ENCODE data around the gene KIF21A. TPM values are rescaled to one million over a fixed set of nuclear protein-coding genes. Genes with fewer than 3 reads are reported as not detected.

The KIF21A gene
- total RNA-seq, 1 donor, result 4.3 TPM

DNA sequence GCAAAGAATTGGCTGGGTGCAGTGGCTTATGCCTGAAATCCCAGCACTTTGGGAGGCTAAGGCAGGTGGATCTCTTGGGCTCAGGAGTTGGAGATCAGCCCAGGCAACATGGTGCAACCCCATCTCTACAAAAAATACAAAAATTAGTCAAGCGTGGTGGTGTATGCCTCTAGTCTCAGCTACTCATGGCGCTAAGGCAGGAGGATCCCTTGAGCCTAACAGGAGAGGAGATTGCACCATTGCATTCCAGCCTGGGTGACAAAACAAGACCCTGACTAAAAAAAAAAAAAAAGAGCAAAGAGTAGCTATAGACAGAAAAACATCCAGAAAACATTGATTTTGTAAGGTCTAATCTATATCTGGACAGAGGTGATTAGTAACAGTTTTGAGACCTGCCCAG lies 25.0 kb downstream of the KIF21A start:
- TF ChIP-seq, protein P1, sequence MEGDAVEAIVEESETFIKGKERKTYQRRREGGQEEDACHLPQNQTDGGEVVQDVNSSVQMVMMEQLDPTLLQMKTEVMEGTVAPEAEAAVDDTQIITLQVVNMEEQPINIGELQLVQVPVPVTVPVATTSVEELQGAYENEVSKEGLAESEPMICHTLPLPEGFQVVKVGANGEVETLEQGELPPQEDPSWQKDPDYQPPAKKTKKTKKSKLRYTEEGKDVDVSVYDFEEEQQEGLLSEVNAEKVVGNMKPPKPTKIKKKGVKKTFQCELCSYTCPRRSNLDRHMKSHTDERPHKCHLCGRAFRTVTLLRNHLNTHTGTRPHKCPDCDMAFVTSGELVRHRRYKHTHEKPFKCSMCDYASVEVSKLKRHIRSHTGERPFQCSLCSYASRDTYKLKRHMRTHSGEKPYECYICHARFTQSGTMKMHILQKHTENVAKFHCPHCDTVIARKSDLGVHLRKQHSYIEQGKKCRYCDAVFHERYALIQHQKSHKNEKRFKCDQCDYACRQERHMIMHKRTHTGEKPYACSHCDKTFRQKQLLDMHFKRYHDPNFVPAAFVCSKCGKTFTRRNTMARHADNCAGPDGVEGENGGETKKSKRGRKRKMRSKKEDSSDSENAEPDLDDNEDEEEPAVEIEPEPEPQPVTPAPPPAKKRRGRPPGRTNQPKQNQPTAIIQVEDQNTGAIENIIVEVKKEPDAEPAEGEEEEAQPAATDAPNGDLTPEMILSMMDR (IDR thresholded peaks at IDR 0.05; ENCODE audit: extremely low read depth, low read depth, low read length), result no peak
- Histone ChIP-seq H3K27ac (ENCODE audit: low read depth, low read length) (no peak overlapping the region), H3K79me2 (ENCODE audit: insufficient read depth, low read length) (no peaks in the 10 kb centered on the region), H3K9me3 (ENCODE audit: low read depth, low read length) (no peaks in the 10 kb centered on the region), H4K20me1 (ENCODE audit: insufficient read depth, low read length) (no peaks in the 10 kb centered on the region), H3K4me3 (ENCODE audit: insufficient read depth, low read length) (no peak overlapping the region), H3K4me1 (ENCODE audit: insufficient read depth, low read length) (no peaks in the 10 kb centered on the region), H3K27me3 (ENCODE audit: insufficient read depth, low read length) (no peaks in the 10 kb centered on the region), H2AFZ (ENCODE audit: low read length) (no peak overlapping the region), H3K36me3 (ENCODE audit: insufficient read depth, low read length) (no peaks in the 10 kb centered on the region), H3K4me2 (ENCODE audit: insufficient read depth, low read length) (no peak overlapping the region)
- no peak for DNase-seq (ENCODE audit: insufficient read length, low spot score, missing footprints)

DNA sequence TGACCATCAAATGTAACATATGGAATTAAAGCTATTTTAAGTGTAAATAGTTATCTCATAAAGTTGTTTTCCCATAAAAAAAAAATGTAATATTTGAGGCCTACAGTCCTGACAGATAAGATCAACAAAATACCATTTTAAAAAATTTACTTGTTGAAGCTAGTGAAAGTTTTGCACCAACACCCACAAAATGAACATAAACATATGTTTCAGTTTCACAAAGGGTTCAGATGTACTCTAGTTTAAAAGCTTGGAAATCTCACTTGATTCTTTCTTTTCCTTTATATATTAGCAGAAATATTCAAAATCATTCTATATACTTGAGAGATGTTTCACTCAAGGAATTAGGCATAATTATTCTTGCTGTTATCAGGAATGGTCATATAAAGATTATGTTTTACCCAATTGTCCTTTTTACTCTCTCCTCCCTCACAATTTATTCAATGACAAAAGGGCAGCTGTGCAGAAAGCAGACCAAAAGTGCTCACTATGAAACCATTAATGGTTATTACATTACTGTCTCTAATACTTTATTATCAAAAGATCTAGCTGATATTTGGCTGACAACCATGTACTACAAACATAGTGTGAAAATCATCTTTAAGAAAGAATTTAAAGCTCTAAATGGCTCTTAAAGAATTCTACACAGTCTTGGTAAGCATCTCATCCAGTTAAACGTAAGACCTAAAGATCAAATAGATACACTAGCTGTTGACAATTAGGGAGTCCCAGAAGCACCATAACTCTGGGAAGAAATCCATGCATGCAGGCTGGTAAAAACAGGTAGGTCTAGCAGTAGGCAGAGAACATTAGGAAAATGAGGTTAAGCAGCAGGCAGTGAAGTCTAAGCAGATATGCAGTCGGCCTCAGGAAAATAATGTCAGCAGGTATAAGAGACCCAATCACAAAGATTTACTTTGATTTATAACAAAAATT lies 28.8 kb downstream of the KIF21A start:
- no peaks in the 10 kb centered on the region for H3K27me3 ChIP-seq (ENCODE audit: insufficient read depth, low read length)
- H3K36me3 ChIP-seq (ENCODE audit: insufficient read depth, low read length), result no peaks in the 10 kb centered on the region
- H3K79me2 ChIP-seq (ENCODE audit: insufficient read depth, low read length), result no peaks in the 10 kb centered on the region
- H3K4me2 ChIP-seq (ENCODE audit: insufficient read depth, low read length), result no peak overlapping the region
- no peak for DNase-seq (ENCODE audit: insufficient read length, low spot score, missing footprints)
- no peaks in the 10 kb centered on the region for H4K20me1 ChIP-seq (ENCODE audit: insufficient read depth, low read length)
- no peaks in the 10 kb centered on the region for H3K9me3 ChIP-seq (ENCODE audit: low read depth, low read length)
- TF ChIP-seq, protein P1 (IDR thresholded peaks at IDR 0.05; ENCODE audit: extremely low read depth, low read depth, low read length), result no peak
- no peak overlapping the region for H3K27ac ChIP-seq (ENCODE audit: low read depth, low read length)
- no peak overlapping the region for H2AFZ ChIP-seq (ENCODE audit: low read length)
- H3K4me1 ChIP-seq (ENCODE audit: insufficient read depth, low read length), result no peaks in the 10 kb centered on the region
- H3K4me3 ChIP-seq (ENCODE audit: insufficient read depth, low read length), result no peak overlapping the region

DNA sequence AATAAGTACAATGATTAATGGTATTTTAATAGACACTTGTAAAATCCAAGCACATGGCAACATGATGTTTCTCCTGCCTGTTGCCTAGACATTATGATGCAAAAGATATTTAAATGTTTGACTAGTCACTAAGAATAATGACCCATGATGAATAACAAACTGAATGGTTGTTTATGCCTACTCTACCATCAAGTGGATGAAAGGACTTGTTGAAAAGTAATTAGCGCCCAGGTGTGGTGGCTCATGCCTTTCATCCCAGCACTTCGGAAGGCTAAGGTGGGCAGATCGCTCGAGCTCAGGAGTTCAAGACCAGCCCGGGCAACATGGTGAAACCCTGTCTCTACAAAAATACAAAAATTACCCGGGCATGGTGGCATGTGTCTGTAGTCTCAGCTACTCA lies 30.7 kb downstream of the KIF21A start:
- Histone ChIP-seq H3K79me2 (ENCODE audit: insufficient read depth, low read length) (no peaks in the 10 kb centered on the region), H3K27ac (ENCODE audit: low read depth, low read length) (no peak overlapping the region), H3K4me3 (ENCODE audit: insufficient read depth, low read length) (no peak overlapping the region)

DNA sequence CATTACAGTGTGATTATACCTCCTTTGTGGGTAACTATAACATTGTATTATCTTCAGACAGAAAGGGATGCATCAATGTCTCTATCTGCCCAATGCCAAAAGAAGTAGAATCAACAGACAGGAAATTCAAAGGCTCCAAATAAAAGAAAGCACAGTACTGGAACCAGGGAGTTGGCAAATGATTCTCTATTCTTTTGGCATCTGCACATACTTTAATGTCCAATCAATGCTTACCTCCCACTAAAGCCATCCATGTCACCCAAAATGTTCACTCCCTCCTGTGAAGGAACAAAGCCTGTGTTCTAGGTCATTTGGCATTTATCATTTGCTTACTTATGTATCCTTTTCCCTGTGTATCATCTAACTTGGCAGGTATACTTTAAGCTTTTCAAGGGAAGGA lies 36.7 kb downstream of the KIF21A start:
- TF ChIP-seq, protein P1 (IDR thresholded peaks at IDR 0.05; ENCODE audit: extremely low read depth, low read depth, low read length), result no peak
- Histone ChIP-seq H3K4me2 (ENCODE audit: insufficient read depth, low read length) (no peak overlapping the region), H3K9me3 (ENCODE audit: low read depth, low read length) (no peaks in the 10 kb centered on the region), H3K36me3 (ENCODE audit: insufficient read depth, low read length) (no peaks in the 10 kb centered on the region), H4K20me1 (ENCODE audit: insufficient read depth, low read length) (no peaks in the 10 kb centered on the region), H3K27me3 (ENCODE audit: insufficient read depth, low read length) (no peaks in the 10 kb centered on the region), H3K27ac (ENCODE audit: low read depth, low read length) (no peak overlapping the region), H3K4me3 (ENCODE audit: insufficient read depth, low read length) (no peak overlapping the region), H3K79me2 (ENCODE audit: insufficient read depth, low read length) (no peaks in the 10 kb centered on the region), H3K4me1 (ENCODE audit: insufficient read depth, low read length) (no peaks in the 10 kb centered on the region), H2AFZ (ENCODE audit: low read length) (no peak overlapping the region)
- no peak for DNase-seq (ENCODE audit: insufficient read length, low spot score, missing footprints)

More for the DNA sequence above, 30.7 kb downstream of the KIF21A start:
- Histone ChIP-seq H3K27me3 (ENCODE audit: insufficient read depth, low read length) (no peaks in the 10 kb centered on the region), H3K4me1 (ENCODE audit: insufficient read depth, low read length) (no peaks in the 10 kb centered on the region), H2AFZ (ENCODE audit: low read length) (no peak overlapping the region), H3K9me3 (ENCODE audit: low read depth, low read length) (no peaks in the 10 kb centered on the region), H3K4me2 (ENCODE audit: insufficient read depth, low read length) (no peak overlapping the region), H3K36me3 (ENCODE audit: insufficient read depth, low read length) (no peaks in the 10 kb centered on the region), H4K20me1 (ENCODE audit: insufficient read depth, low read length) (no peaks in the 10 kb centered on the region)
- DNase-seq (ENCODE audit: insufficient read length, low spot score, missing footprints), result no peak
- TF ChIP-seq, protein P1 (IDR thresholded peaks at IDR 0.05; ENCODE audit: extremely low read depth, low read depth, low read length), result no peak

Measured in osteoblast (primary cell).